Measurements from ENCODE around the gene MEAK7. TPM values are rescaled to one million over a fixed set of nuclear protein-coding genes. Genes with fewer than 3 reads are reported as not detected.

Gene MEAK7
- total RNA-seq, 1 experiment from 2014 or later: 21.5 TPM

- no peak overlapping the region for H4K91ac ChIP-seq (ENCODE audit: insufficient read length, low read depth, low read length)
- no CpG with 5 or more reads among the region's 8 CpGs for WGBS (ENCODE audit: extremely low coverage, insufficient read length, low lambda C conversion rate)
- peaks cover 6 to 45% (median 29%) of the 10 kb centered on the region in 3 experiments; a peak in 6 of 7 replicates for H3K36me3 Mint-ChIP-seq (ENCODE audit: insufficient read depth in 1 of 3, low read depth in 3 of 3)
Observed at GRCh38 chr16:84487358-84487757, 17.1 kb downstream of the MEAK7 start.

More at GRCh38 chr16:84487358-84487757, 17.1 kb downstream of the MEAK7 start:
- Histone ChIP-seq H3K4ac (ENCODE audit: low read depth, low read length) (no peak overlapping the region), H2AK5ac (ENCODE audit: insufficient read length, low read length) (no peak overlapping the region), H3K79me1 (ENCODE audit: insufficient read depth, low read depth, low read length, poor library complexity, severe bottlenecking) (no peaks in the 10 kb centered on the region), H2BK15ac (ENCODE audit: low read depth, low read length) (no peak overlapping the region), H2BK120ac (ENCODE audit: low read depth, low read length, poor library complexity, severe bottlenecking) (no peak overlapping the region), H3K18ac (ENCODE audit: insufficient read length, low read depth, low read length) (no peak overlapping the region), H3K27me3 (ENCODE audit: insufficient read depth, low read length) (no peaks in the 10 kb centered on the region), H2BK5ac (ENCODE audit: insufficient read length, low read length) (no peak overlapping the region), H4K8ac (replicated peaks; ENCODE audit: insufficient read length, low read depth, low read length) (no peak overlapping the region), H4K20me1 (ENCODE audit: control insufficient read depth, insufficient read depth, insufficient read length) (no peaks in the 10 kb centered on the region), H3K23me2 (ENCODE audit: insufficient read length, low read depth, low read length, poor library complexity, severe bottlenecking) (no peaks in the 10 kb centered on the region), H4K5ac (ENCODE audit: insufficient read length, low read depth, low read length) (no peak overlapping the region), H3K56ac (ENCODE audit: insufficient read length, low read depth, low read length) (no peak overlapping the region), H2BK12ac (ENCODE audit: insufficient read length, low read depth, low read length) (no peak overlapping the region), H3K4me1 (ENCODE audit: insufficient read depth, low read length) (no peaks in the 10 kb centered on the region), H3K23ac (ENCODE audit: insufficient read length, low read depth, low read length) (no peak overlapping the region), H3K9ac (ENCODE audit: extremely low read depth, insufficient read length, low read length) (no peak overlapping the region), H3T11ph (ENCODE audit: low read length) (no peak overlapping the region), H3K4me2 (ENCODE audit: insufficient read depth, insufficient read length, low read length) (no peak overlapping the region), H3K14ac (ENCODE audit: insufficient read depth, low read length) (no peak overlapping the region), H2BK20ac (ENCODE audit: low read depth, low read length, poor library complexity, severe bottlenecking) (no peak overlapping the region), H3K79me2 (ENCODE audit: insufficient read depth, low read length) (no peaks in the 10 kb centered on the region), H2AFZ (ENCODE audit: low read length) (no peak overlapping the region), H3K9me3 (ENCODE audit: control insufficient read depth, low read depth, low read length) (no peaks in the 10 kb centered on the region), H3K27ac (ENCODE audit: insufficient read length, low read depth, low read length) (no peak overlapping the region)
- no peaks in the 10 kb centered on the region for H3K27me3 Mint-ChIP-seq (ENCODE audit: low read depth)
- TF ChIP-seq, protein P1, sequence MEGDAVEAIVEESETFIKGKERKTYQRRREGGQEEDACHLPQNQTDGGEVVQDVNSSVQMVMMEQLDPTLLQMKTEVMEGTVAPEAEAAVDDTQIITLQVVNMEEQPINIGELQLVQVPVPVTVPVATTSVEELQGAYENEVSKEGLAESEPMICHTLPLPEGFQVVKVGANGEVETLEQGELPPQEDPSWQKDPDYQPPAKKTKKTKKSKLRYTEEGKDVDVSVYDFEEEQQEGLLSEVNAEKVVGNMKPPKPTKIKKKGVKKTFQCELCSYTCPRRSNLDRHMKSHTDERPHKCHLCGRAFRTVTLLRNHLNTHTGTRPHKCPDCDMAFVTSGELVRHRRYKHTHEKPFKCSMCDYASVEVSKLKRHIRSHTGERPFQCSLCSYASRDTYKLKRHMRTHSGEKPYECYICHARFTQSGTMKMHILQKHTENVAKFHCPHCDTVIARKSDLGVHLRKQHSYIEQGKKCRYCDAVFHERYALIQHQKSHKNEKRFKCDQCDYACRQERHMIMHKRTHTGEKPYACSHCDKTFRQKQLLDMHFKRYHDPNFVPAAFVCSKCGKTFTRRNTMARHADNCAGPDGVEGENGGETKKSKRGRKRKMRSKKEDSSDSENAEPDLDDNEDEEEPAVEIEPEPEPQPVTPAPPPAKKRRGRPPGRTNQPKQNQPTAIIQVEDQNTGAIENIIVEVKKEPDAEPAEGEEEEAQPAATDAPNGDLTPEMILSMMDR (conservative IDR thresholded peaks at IDR 0.05): no peak
- peaks cover 0 to 2% of the 10 kb centered on the region in 2 experiments; a peak in 2 of 5 replicates for H3K9me3 Mint-ChIP-seq
- DNase-seq: no peak
- H3K27ac Mint-ChIP-seq: no peak overlapping the region
- no peak overlapping the region for H3K4me3 Mint-ChIP-seq
- no peaks in the 10 kb centered on the region for H3K4me1 Mint-ChIP-seq
